ENCODE results near the gene PICALM. TPM values are rescaled to one million over a fixed set of nuclear protein-coding genes. Genes with fewer than 3 reads are reported as not detected.

Gene PICALM
- total and polyA plus RNA-seq, 2 of the 8 experiments (the other 6 are each of a cell fraction or from before 2014, with no cell fraction given): 69.4 to 71.3 TPM

DNA sequence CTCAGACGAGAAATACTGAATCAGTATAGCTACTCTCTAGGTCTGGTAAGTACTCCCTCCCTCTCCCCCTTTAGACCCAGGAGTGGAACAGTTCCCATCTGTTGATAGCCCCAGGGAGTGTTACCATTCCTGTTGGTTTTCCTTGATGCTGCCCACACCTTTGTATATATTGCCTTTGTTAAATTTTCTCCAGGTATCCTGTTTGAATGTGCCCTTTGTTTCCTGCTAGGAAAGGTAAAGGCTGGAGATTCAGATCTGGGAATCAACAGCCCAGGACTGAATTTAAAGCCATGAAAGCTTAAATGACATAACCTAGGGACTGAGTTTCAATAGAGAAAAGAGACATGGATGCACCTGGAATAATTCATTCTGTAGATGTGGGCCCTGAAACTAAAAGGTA lies 145.4 kb downstream of the PICALM start (continued):
- TF ChIP-seq, protein P1, sequence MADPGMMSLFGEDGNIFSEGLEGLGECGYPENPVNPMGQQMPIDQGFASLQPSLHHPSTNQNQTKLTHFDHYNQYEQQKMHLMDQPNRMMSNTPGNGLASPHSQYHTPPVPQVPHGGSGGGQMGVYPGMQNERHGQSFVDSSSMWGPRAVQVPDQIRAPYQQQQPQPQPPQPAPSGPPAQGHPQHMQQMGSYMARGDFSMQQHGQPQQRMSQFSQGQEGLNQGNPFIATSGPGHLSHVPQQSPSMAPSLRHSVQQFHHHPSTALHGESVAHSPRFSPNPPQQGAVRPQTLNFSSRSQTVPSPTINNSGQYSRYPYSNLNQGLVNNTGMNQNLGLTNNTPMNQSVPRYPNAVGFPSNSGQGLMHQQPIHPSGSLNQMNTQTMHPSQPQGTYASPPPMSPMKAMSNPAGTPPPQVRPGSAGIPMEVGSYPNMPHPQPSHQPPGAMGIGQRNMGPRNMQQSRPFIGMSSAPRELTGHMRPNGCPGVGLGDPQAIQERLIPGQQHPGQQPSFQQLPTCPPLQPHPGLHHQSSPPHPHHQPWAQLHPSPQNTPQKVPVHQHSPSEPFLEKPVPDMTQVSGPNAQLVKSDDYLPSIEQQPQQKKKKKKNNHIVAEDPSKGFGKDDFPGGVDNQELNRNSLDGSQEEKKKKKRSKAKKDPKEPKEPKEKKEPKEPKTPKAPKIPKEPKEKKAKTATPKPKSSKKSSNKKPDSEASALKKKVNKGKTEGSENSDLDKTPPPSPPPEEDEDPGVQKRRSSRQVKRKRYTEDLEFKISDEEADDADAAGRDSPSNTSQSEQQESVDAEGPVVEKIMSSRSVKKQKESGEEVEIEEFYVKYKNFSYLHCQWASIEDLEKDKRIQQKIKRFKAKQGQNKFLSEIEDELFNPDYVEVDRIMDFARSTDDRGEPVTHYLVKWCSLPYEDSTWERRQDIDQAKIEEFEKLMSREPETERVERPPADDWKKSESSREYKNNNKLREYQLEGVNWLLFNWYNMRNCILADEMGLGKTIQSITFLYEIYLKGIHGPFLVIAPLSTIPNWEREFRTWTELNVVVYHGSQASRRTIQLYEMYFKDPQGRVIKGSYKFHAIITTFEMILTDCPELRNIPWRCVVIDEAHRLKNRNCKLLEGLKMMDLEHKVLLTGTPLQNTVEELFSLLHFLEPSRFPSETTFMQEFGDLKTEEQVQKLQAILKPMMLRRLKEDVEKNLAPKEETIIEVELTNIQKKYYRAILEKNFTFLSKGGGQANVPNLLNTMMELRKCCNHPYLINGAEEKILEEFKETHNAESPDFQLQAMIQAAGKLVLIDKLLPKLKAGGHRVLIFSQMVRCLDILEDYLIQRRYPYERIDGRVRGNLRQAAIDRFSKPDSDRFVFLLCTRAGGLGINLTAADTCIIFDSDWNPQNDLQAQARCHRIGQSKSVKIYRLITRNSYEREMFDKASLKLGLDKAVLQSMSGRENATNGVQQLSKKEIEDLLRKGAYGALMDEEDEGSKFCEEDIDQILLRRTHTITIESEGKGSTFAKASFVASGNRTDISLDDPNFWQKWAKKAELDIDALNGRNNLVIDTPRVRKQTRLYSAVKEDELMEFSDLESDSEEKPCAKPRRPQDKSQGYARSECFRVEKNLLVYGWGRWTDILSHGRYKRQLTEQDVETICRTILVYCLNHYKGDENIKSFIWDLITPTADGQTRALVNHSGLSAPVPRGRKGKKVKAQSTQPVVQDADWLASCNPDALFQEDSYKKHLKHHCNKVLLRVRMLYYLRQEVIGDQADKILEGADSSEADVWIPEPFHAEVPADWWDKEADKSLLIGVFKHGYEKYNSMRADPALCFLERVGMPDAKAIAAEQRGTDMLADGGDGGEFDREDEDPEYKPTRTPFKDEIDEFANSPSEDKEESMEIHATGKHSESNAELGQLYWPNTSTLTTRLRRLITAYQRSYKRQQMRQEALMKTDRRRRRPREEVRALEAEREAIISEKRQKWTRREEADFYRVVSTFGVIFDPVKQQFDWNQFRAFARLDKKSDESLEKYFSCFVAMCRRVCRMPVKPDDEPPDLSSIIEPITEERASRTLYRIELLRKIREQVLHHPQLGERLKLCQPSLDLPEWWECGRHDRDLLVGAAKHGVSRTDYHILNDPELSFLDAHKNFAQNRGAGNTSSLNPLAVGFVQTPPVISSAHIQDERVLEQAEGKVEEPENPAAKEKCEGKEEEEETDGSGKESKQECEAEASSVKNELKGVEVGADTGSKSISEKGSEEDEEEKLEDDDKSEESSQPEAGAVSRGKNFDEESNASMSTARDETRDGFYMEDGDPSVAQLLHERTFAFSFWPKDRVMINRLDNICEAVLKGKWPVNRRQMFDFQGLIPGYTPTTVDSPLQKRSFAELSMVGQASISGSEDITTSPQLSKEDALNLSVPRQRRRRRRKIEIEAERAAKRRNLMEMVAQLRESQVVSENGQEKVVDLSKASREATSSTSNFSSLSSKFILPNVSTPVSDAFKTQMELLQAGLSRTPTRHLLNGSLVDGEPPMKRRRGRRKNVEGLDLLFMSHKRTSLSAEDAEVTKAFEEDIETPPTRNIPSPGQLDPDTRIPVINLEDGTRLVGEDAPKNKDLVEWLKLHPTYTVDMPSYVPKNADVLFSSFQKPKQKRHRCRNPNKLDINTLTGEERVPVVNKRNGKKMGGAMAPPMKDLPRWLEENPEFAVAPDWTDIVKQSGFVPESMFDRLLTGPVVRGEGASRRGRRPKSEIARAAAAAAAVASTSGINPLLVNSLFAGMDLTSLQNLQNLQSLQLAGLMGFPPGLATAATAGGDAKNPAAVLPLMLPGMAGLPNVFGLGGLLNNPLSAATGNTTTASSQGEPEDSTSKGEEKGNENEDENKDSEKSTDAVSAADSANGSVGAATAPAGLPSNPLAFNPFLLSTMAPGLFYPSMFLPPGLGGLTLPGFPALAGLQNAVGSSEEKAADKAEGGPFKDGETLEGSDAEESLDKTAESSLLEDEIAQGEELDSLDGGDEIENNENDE (IDR thresholded peaks at IDR 0.05; ENCODE audit: insufficient replicate concordance, low read length): no peak
- TF ChIP-seq RFX5 (IDR thresholded peaks at IDR 0.05; ENCODE audit: borderline replicate concordance, low read depth, low read length): no peak

All from H1 (cell line).